IPS-11a (cell line): ENCODE data around the gene CAP2.
A peak's percentile ranks its signal among the peaks of the same experiment; 100 is the strongest.
"Not testable (repeated sequence)": the region's sequence is repeated elsewhere in the genome, so short reads cannot be mapped to it uniquely, and the experiment has no call there.

Experiments
- H3K4me3 ChIP-seq: one replicate; pipeline ENCODE4 v1.5.1; 2013; ENCODE audit warnings: low read depth, low read length, control low read depth

Gene CAP2

GRCh38 chr6:17565399-17565798 is 172.0 kb downstream of the CAP2 start:
- H3K4me3 ChIP-seq, result no peak overlapping the region

GRCh38 chr6:17574866-17575560 is 181.6 kb downstream of the CAP2 start:
- no peak overlapping the region for H3K4me3 ChIP-seq

GRCh38 chr6:17577059-17577458 is 183.7 kb downstream of the CAP2 start:
- no peak overlapping the region for H3K4me3 ChIP-seq

GRCh38 chr6:17580518-17581048 is 187.2 kb downstream of the CAP2 start:
- no peak overlapping the region for H3K4me3 ChIP-seq

- H3K4me3 ChIP-seq, result not testable (repeated sequence)
Observed at GRCh38 chr6:17581282-17581681, 187.9 kb downstream of the CAP2 start.

GRCh38 chr6:17583811-17584210 is 190.4 kb downstream of the CAP2 start:
- no peak overlapping the region for H3K4me3 ChIP-seq

- no peak overlapping the region for H3K4me3 ChIP-seq
Observed at GRCh38 chr6:17584241-17584803, 190.9 kb downstream of the CAP2 start.

GRCh38 chr6:17585766-17586490 is 192.5 kb downstream of the CAP2 start:
- H3K4me3 ChIP-seq, result no peak overlapping the region

GRCh38 chr6:17586623-17587022 is 193.2 kb downstream of the CAP2 start:
- not testable (repeated sequence) for H3K4me3 ChIP-seq

GRCh38 chr6:17588011-17588410 is 194.6 kb downstream of the CAP2 start:
- no peak overlapping the region for H3K4me3 ChIP-seq

- H3K4me3 ChIP-seq, result no peak overlapping the region
Observed at GRCh38 chr6:17589406-17590096, 196.2 kb downstream of the CAP2 start.

GRCh38 chr6:17591287-17591686 is 197.9 kb downstream of the CAP2 start:
- H3K4me3 ChIP-seq, result no peak overlapping the region

GRCh38 chr6:17593246-17593645 is 199.9 kb downstream of the CAP2 start:
- no peak overlapping the region for H3K4me3 ChIP-seq

GRCh38 chr6:17596085-17596484 is 202.7 kb downstream of the CAP2 start:
- no peak overlapping the region for H3K4me3 ChIP-seq

GRCh38 chr6:17599877-17600526 is 206.6 kb downstream of the CAP2 start, which contains the start of gene FAM8A1:
FAM8A1 (plus strand) TSS chr6:17600302; CDS start chr6:17600410, 108 bp downstream.
- H3K4me3 ChIP-seq, result peak within 1 kb of the TSS; percentile 72

- H3K4me3 ChIP-seq, result peak overlapping the region; percentile 72
Observed at GRCh38 chr6:17600527-17601385, 207.4 kb downstream of the CAP2 start.

- peak overlapping the region; percentile 72 for H3K4me3 ChIP-seq
Observed at GRCh38 chr6:17601386-17601703, 207.9 kb downstream of the CAP2 start.

- H3K4me3 ChIP-seq, result no peak overlapping the region
Observed at GRCh38 chr6:17602888-17603287, 209.5 kb downstream of the CAP2 start.

- H3K4me3 ChIP-seq, result no peak overlapping the region
Observed at GRCh38 chr6:17606606-17607005, 213.2 kb downstream of the CAP2 start.
